HCT116 (cell line): ENCODE measurements around the gene P4HTM. TPM values are rescaled to one million over a fixed set of nuclear protein-coding genes. Genes with fewer than 3 reads are reported as not detected.

Source experiments
- ATAC-seq: fragments of 200-7000 bp; cut with Tn5 transposase; 2 replicates; pipeline ENCODE4 v1.9.1; 2020; ENCODE audit warnings: mild to moderate bottlenecking, moderate library complexity
- BruUV-seq: library from RNA; stranded (reverse); fragments of 400-500 nt; replicated peaks from 2 replicates; lab custom pipeline; 2021; lab: Mats Ljungman, UMichigan
- CTCF ChIA-PET: fragments of 300-600 bp; sonication (Branson Sonifier 250); formaldehyde crosslinking; loops from one replicate; lab custom pipeline; 2021; ENCODE audit warnings: antibody characterized with exemption; lab: Charles Lee
- POLR2A ChIA-PET: fragments of 300-600, 350-600 bp; sonication (Branson Sonifier 250); formaldehyde crosslinking; loops from one replicate; lab custom pipeline; 2021; ENCODE audit warnings: antibody characterized with exemption; lab: Charles Lee
- RAD21 ChIA-PET, 2 experiments: fragments of 300-600 bp; sonication (Branson Sonifier 250); formaldehyde crosslinking; loops; one replicate each; lab custom pipeline; 2023; ENCODE audit warnings: low total read pairs in 2 of 2; ENCODE audit not compliant: uncharacterized antibody in 2 of 2, unreplicated experiment in 2 of 2, low non-redundant PET in 1 of 2; lab: Charles Lee
- DNase-seq: peaks from one replicate; pipeline ENCODE4 v3.0.0-alpha.2; 2010; ENCODE audit warnings: low read depth, low spot score
- H2AFZ ChIP-seq: fragments of 200-600 bp; shearing (Covaris generic), sonication (generic); 2 replicates; pipeline ENCODE4 v1.6.1; 2017; ENCODE audit warnings: low read depth, mixed run types, mixed read lengths, antibody characterized with exemption, low read length; ENCODE audit not compliant: poor library complexity, severe bottlenecking
- H3K27ac ChIP-seq: 2 replicates; pipeline ENCODE4 v1.5.1; 2012; ENCODE audit warnings: low read depth, low read length
- H3K27me3 ChIP-seq: fragments of 200-600 bp; sonication (generic); 2 replicates; pipeline ENCODE4 v1.6.1; 2016; ENCODE audit warnings: mixed run types, low read length, mixed read lengths; ENCODE audit not compliant: insufficient read depth
- H3K36me3 ChIP-seq, 2 experiments: fragments of 200-500 bp in 1 of 2; fragments of 200-600 bp in 1 of 2; sonication (Bioruptor generic) in 1 of 2; sonication (generic) in 1 of 2; 2 replicates each; pipeline versions ENCODE4 v1.5.1 to v1.6.1; 2014 to 2016; ENCODE audit warnings: low read length in 2 of 2, inconsistent platforms in 1 of 2, mixed read lengths in 1 of 2, mixed run types in 1 of 2; ENCODE audit not compliant: insufficient read depth in 2 of 2, control insufficient read depth in 1 of 2
- H3K4me1 ChIP-seq, 2 experiments: fragments of 200-600 bp in 1 of 2; sonication (generic) in 1 of 2; 2 replicates each; pipeline versions ENCODE4 v1.5.1 to v1.6.1; 2012 to 2017; ENCODE audit warnings: low read length in 2 of 2, inconsistent platforms in 1 of 2, mild to moderate bottlenecking in 1 of 2, mixed read lengths in 1 of 2, mixed run types in 1 of 2, moderate library complexity in 1 of 2; ENCODE audit not compliant: insufficient read depth in 2 of 2, control insufficient read depth in 1 of 2
- H3K4me2 ChIP-seq: fragments of 200-600 bp; sonication (generic); 2 replicates; pipeline ENCODE4 v1.6.1; 2017; ENCODE audit warnings: mixed run types, low read length, mixed read lengths
- H3K4me3 ChIP-seq, 2 experiments: fragments of 200-600 bp in 1 of 2; sonication (generic) in 1 of 2; replicated peaks in 1 of 2; 2 replicates each; pipeline ENCODE4 v1.5.1; 2011 to 2016; ENCODE audit warnings: low read length in 2 of 2, control low read depth in 1 of 2, low read depth in 1 of 2, mild to moderate bottlenecking in 1 of 2, mixed read lengths in 1 of 2, mixed run types in 1 of 2
- H3K79me2 ChIP-seq: fragments of 200-600 bp; sonication (generic); 2 replicates; pipeline ENCODE4 v1.6.1; 2017; ENCODE audit warnings: mild to moderate bottlenecking, mixed run types, low read length, moderate library complexity, mixed read lengths; ENCODE audit not compliant: insufficient read depth
- H3K9ac ChIP-seq: fragments of 200-600 bp; sonication (generic); 2 replicates; pipeline ENCODE4 v1.6.1; 2016; ENCODE audit warnings: low read length, mixed read lengths
- H3K9me2 ChIP-seq: fragments of 200-600 bp; sonication (generic), shearing (Covaris generic); 2 replicates; pipeline ENCODE4 v1.6.1; 2017; ENCODE audit warnings: mixed run types, mild to moderate bottlenecking, moderate library complexity; ENCODE audit not compliant: insufficient read depth
- H3K9me3 ChIP-seq, 2 experiments: fragments of 200-500 bp in 1 of 2; fragments of 200-600 bp in 1 of 2; sonication (Bioruptor generic) in 1 of 2; sonication (generic) in 1 of 2; 2 replicates each; pipeline ENCODE4 v1.6.1; 2014 to 2017; ENCODE audit warnings: low read length in 2 of 2, mixed read lengths in 2 of 2, inconsistent platforms in 1 of 2, low read depth in 1 of 2, mild to moderate bottlenecking in 1 of 2, mixed run types in 1 of 2, moderate library complexity in 1 of 2; ENCODE audit not compliant: control insufficient read depth in 1 of 2, insufficient read depth in 1 of 2
- H4K20me1 ChIP-seq: fragments of 200-600 bp; sonication (generic), shearing (Covaris generic); 2 replicates; pipeline ENCODE4 v1.6.1; 2017; ENCODE audit warnings: mixed run types, mild to moderate bottlenecking, moderate library complexity; ENCODE audit not compliant: insufficient read depth
- ATF3 ChIP-seq: IDR thresholded peaks from 2 replicates; pipeline ENCODE4 v1.6.1; 2012
- CBX3 ChIP-seq: IDR thresholded peaks from 2 replicates; pipeline ENCODE4 v1.6.1; 2012; ENCODE audit warnings: low read depth
- CTCF ChIP-seq, 3 experiments: fragments of 200-600 bp in 1 of 3; sonication (generic) in 1 of 3; IDR thresholded peaks in 2 of 3; conservative IDR thresholded peaks in 1 of 3; 2 replicates each; pipeline ENCODE4 v1.5.1; 2012 to 2017; ENCODE audit warnings: low read depth in 2 of 3, low read length in 2 of 3, antibody characterized with exemption in 1 of 3, borderline replicate concordance in 1 of 3, control low read depth in 1 of 3, mild to moderate bottlenecking in 1 of 3, mixed read lengths in 1 of 3, mixed run types in 1 of 3, moderate library complexity in 1 of 3; ENCODE audit not compliant: insufficient read depth in 1 of 3
- SIN3A ChIP-seq: IDR thresholded peaks from 2 replicates; pipeline ENCODE4 v1.6.1; 2012; ENCODE audit warnings: low read depth
- YY1 ChIP-seq: IDR thresholded peaks from 2 replicates; pipeline ENCODE4 v1.6.1; 2011; ENCODE audit warnings: low read length, low read depth, moderate library complexity, mild to moderate bottlenecking; ENCODE audit not compliant: insufficient replicate concordance; ENCODE audit errors: extremely low read depth
- intact Hi-C: fragments of 100-400 bp; cut with micrococcal nuclease; formaldehyde crosslinking; loops from 2 replicates; pipeline ENCODE4 v1.10.0; 2022
- total RNA-seq: library from RNA; stranded (reverse); gene quantifications from one replicate; pipeline ENCODE4 v1.2.1, GENCODE V29; 2021; ENCODE audit not compliant: unreplicated experiment
- TF ChIP-seq, protein P1 (sequence below): IDR thresholded peaks from 2 replicates; pipeline ENCODE4 v1.6.1; 2012; ENCODE audit warnings: low read depth

Gene P4HTM
- total RNA-seq, 1 experiment from 2014 or later = 60.5 TPM

- Histone ChIP-seq H3K9me2 (no peaks in the 10 kb centered on the region), H3K9ac (no peak overlapping the region), H3K4me2 (no peak overlapping the region), H3K4me1 (no peaks in the 10 kb centered on the region; a peak in 1 of 4 replicates), H4K20me1 (no peaks in the 10 kb centered on the region), H3K4me3 (no peak overlapping the region), H2AFZ (no peak overlapping the region), H3K9me3 (no peaks in the 10 kb centered on the region), H3K79me2 (peaks cover 8% of the 10 kb centered on the region; the same call in 1 of the 2 replicates), H3K36me3 (peaks cover 2 to 3% of the 10 kb centered on the region in 2 experiments; a peak in 2 of 4 replicates), H3K27ac (no peak overlapping the region), H3K27me3 (no peaks in the 10 kb centered on the region)
- POLR2A ChIA-PET = no interaction called here
- TF ChIP-seq, protein P1, sequence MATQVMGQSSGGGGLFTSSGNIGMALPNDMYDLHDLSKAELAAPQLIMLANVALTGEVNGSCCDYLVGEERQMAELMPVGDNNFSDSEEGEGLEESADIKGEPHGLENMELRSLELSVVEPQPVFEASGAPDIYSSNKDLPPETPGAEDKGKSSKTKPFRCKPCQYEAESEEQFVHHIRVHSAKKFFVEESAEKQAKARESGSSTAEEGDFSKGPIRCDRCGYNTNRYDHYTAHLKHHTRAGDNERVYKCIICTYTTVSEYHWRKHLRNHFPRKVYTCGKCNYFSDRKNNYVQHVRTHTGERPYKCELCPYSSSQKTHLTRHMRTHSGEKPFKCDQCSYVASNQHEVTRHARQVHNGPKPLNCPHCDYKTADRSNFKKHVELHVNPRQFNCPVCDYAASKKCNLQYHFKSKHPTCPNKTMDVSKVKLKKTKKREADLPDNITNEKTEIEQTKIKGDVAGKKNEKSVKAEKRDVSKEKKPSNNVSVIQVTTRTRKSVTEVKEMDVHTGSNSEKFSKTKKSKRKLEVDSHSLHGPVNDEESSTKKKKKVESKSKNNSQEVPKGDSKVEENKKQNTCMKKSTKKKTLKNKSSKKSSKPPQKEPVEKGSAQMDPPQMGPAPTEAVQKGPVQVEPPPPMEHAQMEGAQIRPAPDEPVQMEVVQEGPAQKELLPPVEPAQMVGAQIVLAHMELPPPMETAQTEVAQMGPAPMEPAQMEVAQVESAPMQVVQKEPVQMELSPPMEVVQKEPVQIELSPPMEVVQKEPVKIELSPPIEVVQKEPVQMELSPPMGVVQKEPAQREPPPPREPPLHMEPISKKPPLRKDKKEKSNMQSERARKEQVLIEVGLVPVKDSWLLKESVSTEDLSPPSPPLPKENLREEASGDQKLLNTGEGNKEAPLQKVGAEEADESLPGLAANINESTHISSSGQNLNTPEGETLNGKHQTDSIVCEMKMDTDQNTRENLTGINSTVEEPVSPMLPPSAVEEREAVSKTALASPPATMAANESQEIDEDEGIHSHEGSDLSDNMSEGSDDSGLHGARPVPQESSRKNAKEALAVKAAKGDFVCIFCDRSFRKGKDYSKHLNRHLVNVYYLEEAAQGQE = no peak
- TF ChIP-seq SIN3A = no peak
- TF ChIP-seq YY1 = no peak
- TF ChIP-seq ATF3 = no peak
- no peak for TF ChIP-seq CBX3
- TF ChIP-seq CTCF (IDR thresholded peaks at IDR 0.05 in 2 of 3, conservative IDR thresholded peaks at IDR 0.05 in 1 of 3; ENCODE audit: borderline replicate concordance in 1 of 3, insufficient read depth in 1 of 3, low read depth in 2 of 3, low read length in 2 of 3) = no peak
- CTCF ChIA-PET = interaction anchor here (1.5 kb wide), 1 partner anchor 11 kb away, joined by 4 read pairs; no protein-coding TSS in a partner anchor
- ATAC-seq (no peak), DNase-seq (no peak)
- RAD21 ChIA-PET = no interaction called here
- no TSS peak for BruUV-seq
- intact Hi-C loops = no loop called here
These were observed 9.2 kb downstream of the P4HTM start for GRCh38 chr3:48999085-48999858.
